ENCODE measurements around the gene TUB.

Gene TUB

GRCh38 chr11:8080674-8081590, at the start of gene TUB:
Gene TUB (plus strand): TSS chr11:8081211. CDS start chr11:8081511, 300 bp downstream.
- no peak for FAIRE-seq
- no peak for DNase-seq (ENCODE audit: low spot score)

- no peak for DNase-seq (ENCODE audit: low spot score)
Measured at GRCh38 chr11:8031248-8032115, 49.5 kb upstream of the TUB start.

DNA sequence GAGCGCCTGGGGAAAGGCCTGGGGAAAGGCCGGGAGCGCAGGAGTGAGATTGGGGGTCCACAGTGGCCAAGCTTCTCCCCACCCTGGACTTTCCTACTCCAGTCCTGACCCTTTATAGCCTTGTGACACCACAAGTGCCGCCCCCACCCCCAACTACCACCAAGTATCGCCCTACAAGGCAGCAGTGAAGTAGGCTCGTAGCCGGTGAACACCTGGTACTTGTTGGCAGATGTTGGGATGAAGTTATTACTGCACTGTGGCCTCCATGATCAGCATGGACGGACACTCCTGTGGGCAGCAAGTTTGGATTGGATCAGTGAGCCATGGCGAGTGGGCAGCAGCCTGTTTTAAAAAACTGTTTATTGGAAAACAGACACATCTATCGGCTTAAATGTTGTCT, 48.9 kb upstream of the TUB start:
- DNase-seq (ENCODE audit: low spot score) (no peak), FAIRE-seq (no peak)

More at GRCh38 chr11:8031248-8032115, 49.5 kb upstream of the TUB start:
- FAIRE-seq: no peak

DNA sequence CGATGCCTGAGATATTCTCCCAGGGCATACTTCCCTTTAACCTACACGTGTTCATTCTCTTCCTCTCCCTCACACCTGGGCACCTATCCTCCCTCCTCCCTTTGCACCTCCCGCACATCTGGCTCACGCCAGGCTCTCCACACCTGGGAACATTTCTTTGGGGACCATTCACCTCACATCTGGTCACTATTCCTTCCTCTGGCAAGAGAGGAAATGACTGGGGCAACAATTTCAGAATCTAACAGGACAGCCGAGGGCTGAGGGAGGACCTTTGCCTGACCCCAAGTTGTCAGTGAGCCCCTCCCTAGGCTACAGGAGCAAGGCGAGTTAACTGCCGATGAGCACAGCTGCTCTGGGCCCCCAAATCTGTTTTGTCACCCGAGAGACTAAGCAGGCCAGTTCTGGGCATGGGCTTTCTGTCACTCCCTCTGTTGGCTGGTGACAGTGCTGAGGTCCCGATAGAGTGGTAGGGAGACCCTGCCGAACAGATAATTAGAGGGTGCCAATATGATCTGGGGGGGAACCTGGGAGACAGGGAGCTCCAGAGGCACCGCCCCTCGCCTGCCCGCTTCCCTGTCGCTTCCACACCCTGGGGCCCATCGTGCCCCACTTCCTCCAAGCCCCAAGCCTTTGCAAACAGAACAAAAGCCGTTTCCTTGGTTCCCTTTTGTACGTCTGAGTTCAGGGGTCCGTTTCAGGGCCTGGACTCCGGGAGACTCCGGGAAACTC, 48.3 kb upstream of the TUB start:
- no peak for FAIRE-seq
- DNase-seq (ENCODE audit: low spot score): no peak

DNA sequence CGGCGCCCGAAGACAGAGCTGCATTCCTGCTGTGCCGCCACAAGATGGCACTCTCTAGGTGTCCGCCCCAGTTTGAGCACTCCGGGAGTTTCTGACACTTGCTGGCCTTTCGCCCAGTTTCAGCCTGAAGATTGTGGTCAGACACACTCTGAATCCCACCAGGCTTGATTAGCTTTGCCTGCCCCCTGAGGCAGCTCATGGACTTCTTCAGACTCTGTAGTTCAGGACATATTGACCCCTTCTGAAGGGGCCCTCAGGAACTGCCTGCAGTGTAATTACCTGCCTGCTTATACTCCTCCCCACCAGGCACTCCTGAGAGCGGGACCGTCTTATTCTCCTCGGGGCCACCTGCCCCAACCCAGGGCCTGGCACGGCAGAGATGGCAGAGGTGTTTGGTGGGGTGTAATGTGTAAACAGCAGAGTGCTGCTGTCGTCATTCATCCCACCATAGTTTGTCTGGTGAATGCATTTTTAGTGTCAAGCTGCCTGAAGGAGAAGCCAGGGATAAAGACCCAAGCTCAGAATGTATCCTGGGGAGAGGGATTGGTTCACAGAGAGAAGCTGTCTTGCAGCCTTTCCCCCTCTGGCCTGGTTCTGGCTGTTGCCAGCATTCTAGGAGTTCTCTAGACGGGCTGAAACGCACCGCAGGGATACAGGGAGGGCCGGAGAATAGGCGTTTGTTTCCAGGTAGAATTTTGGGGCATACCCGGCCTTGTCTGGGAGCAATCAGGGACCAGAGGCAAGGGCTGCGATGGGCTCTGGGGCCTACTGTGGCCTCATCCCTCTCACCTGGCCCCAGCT, 47.5 kb upstream of the TUB start:
- DNase-seq (ENCODE audit: low spot score) (peak; percentile 61), FAIRE-seq (no peak)

DNA sequence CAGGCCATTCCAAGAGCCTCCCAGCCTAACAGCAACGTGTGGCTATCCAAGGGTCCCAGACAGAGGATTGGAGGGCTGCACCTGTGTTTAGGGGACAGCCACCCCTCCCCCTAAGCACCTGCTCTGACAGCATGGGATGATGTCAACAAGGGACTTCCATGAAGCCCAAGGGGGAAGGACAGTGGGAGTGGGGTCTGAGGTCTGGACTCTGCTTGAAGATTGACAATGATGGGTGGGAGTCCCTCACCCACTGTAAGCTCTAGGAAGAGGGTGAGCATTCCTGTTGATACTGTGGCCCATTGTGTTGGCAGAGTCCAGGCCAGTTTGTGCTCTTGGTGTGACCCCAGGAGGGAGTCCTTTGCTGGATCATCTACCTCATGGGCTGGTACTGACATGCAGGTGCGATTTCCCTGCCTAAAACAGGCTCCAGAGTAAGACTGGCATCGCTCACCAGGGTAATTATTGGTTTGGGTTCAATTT, 46.9 kb upstream of the TUB start:
- DNase-seq (ENCODE audit: low spot score) (no peak), FAIRE-seq (no peak)

DNA sequence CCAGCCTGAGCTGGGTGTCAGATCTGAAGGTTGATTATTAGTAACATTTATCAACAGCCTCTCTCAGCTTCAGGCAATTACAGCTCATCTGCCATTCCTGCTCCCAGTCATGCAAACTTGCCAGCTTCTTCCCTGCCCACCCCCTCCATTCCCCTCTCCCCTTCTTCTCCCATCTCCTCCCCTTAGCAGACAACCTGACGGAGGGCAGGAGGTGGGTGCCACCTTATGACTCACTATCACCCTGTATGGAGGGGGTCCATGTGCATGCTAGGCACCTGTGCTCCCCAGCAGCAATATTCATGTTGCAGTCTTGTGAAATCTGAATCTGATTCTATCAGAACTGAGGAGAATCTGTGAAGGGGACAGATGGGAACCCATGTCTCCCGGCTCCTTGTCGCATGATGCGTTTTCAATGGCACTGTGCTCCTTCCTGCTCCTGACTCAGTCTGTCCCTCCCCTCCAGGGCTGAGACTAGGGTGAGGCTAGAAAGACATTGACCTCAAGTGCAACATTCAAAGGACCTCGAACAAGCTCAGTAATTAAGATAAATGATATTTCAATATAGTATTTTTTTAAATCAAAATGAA, 46.3 kb upstream of the TUB start:
- FAIRE-seq (no peak), DNase-seq (ENCODE audit: low spot score) (no peak)

- DNase-seq (ENCODE audit: low spot score): no peak
- FAIRE-seq: no peak
Measured at GRCh38 chr11:8035200-8035855, 45.7 kb upstream of the TUB start.

- FAIRE-seq (no peak), DNase-seq (ENCODE audit: low spot score) (no peak)
Measured at GRCh38 chr11:8036002-8036802, 44.8 kb upstream of the TUB start.

DNA sequence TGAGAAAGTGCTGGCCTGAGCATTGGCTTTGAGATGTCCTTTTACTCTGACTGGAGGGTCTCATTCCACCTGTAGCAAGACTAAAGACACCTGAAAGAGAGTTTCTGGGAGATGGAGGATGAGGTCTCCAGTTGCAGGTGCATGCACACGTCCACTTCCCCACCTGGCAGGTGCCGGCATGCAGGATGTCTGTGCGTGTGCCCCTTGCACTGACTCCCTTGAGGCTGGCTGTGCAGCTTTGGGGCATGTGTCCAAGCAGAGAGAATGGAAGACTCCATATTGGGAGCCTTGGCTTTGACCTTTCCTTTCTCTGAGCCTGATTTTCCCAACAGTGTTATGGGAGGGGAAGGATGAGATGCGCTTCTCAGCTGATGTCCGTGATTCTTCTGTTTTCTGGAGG, 44.0 kb upstream of the TUB start:
- FAIRE-seq (no peak), DNase-seq (ENCODE audit: low spot score) (no peak)

DNA sequence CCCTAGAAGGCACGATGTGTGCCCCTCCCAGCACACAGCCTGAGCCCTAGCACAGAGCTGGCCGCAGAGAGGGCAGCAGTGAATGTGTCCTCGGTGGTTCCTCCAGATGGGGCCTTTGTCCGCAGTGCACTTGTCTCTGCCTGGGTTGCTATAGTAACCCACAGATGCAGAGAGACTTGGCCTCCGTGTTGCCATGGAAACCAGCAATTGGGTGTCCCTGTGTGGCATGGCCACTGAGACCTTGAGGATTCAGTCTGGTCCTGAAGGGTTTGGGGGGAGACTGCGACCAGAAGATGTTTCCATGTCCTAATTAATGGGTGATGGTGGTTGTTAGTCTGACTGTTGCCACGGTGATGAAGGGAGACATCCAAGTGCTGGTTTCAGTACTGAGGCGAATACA, 42.6 kb upstream of the TUB start:
- FAIRE-seq (no peak), DNase-seq (ENCODE audit: low spot score) (no peak)

DNA sequence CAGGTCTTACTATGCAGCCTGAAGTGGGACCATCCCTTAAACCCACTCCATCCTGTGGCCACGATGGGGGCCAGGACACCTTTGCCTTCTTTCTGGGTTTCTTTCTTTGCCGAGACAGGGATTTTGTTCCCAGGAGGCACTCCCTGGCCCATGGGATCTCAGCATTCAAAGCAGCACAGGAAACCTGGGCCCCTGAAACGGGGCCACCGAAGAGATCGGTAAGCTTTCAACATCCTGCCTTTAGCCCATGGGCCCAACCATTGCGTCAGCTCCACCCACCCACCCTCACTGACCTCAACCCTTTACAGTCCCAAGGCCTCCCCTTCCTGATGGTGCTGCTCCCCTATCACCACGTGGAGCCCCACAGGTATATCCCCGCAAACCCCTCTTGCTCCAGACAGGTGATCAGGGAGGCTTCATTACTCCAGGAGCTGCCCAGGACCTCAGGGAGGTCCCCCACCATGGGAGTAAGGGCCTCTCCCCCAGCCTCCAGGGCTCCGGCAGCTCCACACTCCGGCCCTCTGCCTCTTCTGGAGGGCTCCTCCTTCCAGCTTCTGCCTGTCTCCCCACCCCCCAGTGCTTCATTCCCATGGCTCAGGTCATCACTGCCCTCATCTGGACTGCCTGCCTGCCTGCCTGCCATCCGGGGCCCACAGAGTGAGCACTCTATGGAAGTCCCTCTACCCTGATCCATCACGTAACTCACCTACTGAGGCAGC, 42.0 kb upstream of the TUB start:
- DNase-seq (ENCODE audit: low spot score) (no peak), FAIRE-seq (no peak)

GRCh38 chr11:8039530-8040260, 41.3 kb upstream of the TUB start:
- FAIRE-seq: no peak
- DNase-seq (ENCODE audit: low spot score): no peak

- FAIRE-seq (no peak), DNase-seq (ENCODE audit: low spot score) (no peak)
Measured at GRCh38 chr11:8040261-8040920, 40.6 kb upstream of the TUB start.

GRCh38 chr11:8040921-8041285, 40.1 kb upstream of the TUB start:
- FAIRE-seq (no peak), DNase-seq (ENCODE audit: low spot score) (no peak)

- FAIRE-seq (no peak), DNase-seq (ENCODE audit: low spot score) (no peak)
Measured at GRCh38 chr11:8041576-8041975, 39.4 kb upstream of the TUB start.

DNA sequence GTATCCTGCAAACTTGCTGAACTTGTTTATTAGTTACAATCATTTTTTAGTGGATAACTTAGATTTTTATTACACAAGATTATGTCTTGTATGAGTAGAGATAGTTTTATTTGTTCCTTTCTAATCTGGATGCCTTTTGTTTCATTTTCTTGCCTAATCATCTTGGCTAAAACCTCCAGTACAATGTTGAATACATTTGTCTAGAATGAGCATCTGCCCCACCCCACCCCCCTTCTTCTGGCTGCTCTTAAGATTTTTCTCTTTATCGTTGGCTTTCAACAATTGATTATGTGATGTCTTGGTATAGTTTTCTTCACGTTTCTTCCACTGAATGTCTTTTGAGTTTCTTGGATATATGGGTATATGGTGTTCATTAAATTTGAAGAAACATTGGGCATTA, 37.3 kb upstream of the TUB start:
- FAIRE-seq: no peak
- no peak for DNase-seq (ENCODE audit: low spot score)
